ENCODE data around the gene CD55.

DNA sequence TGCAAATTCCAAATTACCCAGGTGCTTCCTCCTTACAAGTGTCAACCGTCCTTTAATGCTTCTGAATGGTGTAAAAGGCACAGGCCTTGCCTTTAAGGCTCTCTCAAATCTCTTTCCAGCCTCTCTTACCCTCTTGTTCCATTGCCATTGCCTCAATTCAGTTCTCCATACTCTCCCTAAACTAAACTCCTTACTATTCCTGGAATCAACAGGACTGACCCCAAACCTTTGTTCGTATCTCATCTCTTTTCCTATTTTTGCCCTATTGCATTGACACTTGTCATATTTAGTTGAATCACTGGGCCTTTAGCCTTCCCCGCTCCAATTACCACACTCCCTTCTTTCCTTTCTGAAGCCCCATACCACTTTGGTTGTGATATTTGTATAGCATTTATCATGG is 3.9 kb upstream of the CD55 start:
- TF ChIP-seq, protein P1, sequence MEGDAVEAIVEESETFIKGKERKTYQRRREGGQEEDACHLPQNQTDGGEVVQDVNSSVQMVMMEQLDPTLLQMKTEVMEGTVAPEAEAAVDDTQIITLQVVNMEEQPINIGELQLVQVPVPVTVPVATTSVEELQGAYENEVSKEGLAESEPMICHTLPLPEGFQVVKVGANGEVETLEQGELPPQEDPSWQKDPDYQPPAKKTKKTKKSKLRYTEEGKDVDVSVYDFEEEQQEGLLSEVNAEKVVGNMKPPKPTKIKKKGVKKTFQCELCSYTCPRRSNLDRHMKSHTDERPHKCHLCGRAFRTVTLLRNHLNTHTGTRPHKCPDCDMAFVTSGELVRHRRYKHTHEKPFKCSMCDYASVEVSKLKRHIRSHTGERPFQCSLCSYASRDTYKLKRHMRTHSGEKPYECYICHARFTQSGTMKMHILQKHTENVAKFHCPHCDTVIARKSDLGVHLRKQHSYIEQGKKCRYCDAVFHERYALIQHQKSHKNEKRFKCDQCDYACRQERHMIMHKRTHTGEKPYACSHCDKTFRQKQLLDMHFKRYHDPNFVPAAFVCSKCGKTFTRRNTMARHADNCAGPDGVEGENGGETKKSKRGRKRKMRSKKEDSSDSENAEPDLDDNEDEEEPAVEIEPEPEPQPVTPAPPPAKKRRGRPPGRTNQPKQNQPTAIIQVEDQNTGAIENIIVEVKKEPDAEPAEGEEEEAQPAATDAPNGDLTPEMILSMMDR (conservative IDR thresholded peaks at IDR 0.05; ENCODE audit: low read depth, low read length): no peak
- no peak for TF ChIP-seq EZH2 (IDR thresholded peaks at IDR 0.05; ENCODE audit: borderline replicate concordance, low read depth, low read length, poor library complexity, severe bottlenecking)
